GM18873 (cell line): ENCODE data around the gene ENTR1.
"Not testable (repeated sequence)": the region's sequence is repeated elsewhere in the genome, so short reads cannot be mapped to it uniquely, and the experiment has no call there.

ENCODE experiments used
- ATAC-seq: cut with Tn5 transposase; IDR thresholded peaks from one replicate; pipeline ENCODE4 v1.9.1; 2021; ENCODE audit warnings: mild to moderate bottlenecking, moderate library complexity, moderate number of reproducible peaks; ENCODE audit not compliant: unreplicated experiment, low FRiP score

ENTR1 gene

DNA sequence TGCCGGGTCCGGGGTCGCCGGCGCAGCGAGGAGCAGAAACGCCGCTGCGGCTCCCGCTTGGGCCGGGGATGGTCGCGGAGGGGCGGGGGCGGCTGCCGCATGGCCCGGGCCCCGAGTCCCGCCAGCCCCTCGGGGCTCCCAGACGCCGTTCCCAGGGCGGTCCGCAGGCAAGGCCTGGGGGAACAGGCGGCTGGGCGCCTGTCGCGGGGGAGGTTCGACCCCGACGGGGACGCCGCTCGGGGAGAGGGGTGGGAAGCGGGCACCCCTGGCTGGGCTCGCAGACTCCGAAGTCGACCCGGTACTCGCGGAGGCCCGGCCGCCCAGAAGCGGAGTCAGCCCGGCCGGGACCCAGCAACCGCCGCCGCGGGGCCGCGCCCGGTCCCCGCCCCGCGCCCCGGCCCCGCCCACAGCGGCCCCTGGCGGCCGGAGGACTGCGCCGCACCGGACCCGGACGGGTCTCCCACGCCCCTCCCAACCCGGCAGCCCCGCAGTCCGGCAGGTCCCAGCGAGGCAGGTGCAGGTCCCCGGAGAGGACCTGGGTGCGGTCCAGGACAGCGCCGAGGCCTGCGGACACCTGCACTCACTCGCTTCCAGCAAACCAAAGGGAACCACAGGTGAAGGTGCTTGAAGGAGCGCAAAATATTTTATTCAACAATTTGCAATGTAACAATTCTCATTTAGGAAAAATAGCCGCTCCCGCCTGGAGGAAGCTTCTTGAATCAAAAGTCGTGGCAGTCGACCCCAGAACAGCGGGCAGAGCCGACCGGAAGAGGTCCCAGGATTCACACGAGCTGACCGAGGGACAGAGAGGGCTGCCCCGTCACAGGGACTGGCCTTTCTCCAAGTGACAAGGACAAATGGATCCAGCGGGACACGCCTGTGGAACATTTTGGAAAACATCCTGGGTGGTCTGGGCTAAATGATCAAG, 29.3 kb upstream of the ENTR1 start, which contains the start of gene INPP5E:
TSS of gene INPP5E (minus strand) at position 365 of the 928 bp plus-strand sequence. CDS start 426 bp downstream, outside the sequence.
- ATAC-seq, result no peak

DNA sequence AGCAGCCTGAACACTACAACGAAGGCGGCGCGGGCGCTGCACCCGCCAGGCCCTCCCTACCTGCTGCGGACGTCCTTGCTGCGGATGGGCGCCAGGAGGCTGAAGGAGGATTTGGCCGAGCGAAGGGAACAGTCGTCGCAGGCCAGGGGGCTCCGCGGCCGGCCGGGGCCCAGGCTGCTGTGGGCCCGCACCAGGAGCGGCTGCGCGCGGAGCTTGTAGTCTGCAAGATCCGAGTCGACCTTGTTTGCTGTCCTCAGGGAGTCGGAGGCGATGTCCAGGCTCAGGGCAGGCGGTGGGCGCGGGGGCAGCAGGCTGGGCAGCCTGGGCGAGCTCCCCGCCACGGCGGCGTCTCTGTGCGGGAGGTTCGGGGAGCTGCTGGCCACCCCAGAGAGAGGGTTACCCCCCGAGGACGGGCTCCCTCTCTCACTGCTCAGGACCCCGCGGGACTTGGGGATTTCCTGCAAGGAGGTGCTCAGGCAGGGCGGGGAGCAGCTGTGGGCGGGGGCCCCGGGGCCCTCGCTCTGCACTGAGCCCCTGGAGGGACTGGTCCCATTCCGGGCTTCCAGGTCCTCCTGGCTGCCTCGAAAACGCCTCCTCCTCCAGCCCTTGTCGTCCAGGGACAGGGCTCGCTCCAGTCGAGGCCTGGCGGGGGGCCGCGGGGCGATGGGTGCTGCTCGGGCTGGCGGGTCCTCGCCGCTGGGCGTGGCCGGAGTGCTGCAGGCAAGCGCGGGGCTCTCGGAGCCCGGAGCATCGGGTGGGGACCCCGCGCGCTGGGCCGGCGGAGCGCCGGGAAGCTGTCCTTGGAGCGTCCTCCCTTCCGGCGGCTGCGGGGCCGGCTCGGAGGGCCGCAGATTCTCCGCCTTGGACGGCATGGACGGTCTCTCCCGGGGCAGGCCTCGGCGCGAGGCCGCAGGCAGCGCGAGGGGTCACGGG, 28.4 kb upstream of the ENTR1 start:
- no peak for ATAC-seq

DNA sequence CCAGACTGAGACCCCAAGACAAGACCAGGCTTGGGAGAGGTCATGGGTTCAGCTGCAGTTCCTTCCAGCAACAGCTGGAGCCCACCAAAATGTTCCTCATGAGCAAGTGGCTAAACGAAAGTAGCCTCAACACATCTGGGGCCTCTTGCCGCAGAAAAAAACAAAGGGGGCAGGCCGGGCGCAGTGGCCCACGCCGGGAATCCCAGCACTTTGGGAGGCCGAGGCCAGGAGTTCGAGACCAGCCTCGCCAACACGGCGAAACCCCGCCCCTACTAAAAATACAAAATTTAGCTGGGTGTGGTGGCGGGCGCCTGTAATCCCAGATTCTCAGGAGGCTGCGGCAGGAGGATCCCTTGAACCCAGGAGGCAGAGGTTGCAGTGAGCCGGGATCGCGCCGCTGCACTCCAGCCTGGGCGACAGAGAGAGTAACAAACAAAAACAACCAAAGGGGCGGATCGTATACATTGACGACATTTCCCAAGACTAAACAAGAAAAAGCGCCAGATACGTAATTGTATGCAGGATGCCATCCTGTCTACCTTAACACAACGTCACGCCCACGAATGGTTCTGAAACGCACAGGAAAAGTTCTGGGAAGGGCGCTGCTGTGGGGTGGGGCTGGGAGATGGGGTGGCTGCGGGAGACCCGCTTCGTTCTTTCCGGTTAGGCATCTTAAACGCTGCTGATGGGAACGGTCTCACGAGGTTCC, 27.6 kb upstream of the ENTR1 start:
- ATAC-seq, result no peak

DNA sequence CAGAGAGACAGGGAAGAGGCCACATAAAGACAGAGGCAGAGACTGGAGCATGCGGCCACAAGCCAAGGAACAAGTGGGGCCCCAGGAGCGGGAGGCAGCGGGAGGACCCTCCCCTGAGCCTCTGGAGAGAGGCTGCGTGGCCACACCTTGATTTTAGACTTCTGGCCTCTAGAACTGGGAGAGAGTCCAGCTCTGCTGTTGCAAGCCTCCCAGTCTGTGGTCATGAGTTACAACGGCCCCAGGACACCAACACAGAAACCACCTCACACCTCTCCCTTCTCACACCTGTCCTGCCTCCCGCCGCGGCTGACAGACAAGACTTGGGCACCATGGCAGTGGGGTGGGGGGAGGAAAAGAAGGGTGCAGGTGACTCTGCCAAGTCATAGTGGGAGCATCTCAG, 27.0 kb upstream of the ENTR1 start:
- ATAC-seq, result no peak

DNA sequence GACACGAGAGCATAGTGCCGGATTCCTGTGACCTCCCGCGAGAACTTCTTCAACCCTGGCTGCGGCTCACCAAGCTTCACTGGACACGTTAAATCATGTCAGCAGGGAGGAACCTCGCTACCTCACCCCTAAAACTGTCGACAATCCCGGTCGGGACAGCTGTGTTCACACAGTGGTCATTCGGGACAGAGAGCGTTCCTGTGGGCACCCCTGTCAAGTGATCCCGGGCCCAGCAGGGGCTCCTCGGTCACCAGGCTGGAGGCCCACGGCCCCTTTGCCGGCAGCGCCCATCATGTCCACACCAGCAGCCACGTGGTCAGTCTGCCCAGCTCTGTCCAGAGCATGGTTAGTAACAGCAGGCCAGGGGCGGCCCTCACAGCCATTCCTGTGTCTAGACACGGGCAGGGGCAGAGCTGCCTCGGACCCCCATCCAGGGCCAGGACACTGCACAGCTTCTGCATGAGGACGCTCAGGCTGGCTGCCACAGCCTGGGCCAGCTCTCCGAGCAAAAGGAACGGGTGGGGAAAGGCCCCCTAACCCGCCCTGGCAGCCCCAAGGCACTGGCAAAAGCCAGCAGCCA, 25.7 kb upstream of the ENTR1 start:
- ATAC-seq, result no peak

DNA sequence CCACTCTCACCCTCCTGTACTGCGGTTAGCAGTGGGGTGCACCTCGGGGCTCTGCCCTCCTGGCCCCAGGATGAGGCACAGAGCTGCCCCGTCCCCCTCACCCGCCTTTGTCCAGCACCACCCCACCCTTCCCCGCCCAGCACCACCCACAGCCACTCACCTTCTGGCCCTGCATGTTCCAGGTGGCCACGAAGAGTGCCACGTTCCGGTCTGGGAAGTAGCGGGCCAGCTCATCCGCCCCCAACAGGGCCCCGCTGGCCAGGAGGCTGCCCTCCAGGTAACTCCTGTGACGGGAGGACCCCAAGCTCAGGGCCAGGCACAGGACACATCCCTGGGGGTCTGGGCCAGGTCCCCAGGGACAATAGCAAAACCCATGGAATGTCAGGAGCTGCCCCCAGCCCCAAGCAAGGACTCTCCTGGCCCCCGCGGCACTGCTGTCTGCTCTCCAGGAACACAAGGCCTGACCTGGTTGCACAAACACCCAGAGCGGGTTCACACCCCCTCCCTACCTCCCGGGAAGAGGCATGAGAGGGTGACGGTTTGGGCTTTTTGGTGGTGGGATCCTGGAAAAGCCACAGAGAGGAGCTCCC, 24.3 kb upstream of the ENTR1 start:
- ATAC-seq, result no peak

DNA sequence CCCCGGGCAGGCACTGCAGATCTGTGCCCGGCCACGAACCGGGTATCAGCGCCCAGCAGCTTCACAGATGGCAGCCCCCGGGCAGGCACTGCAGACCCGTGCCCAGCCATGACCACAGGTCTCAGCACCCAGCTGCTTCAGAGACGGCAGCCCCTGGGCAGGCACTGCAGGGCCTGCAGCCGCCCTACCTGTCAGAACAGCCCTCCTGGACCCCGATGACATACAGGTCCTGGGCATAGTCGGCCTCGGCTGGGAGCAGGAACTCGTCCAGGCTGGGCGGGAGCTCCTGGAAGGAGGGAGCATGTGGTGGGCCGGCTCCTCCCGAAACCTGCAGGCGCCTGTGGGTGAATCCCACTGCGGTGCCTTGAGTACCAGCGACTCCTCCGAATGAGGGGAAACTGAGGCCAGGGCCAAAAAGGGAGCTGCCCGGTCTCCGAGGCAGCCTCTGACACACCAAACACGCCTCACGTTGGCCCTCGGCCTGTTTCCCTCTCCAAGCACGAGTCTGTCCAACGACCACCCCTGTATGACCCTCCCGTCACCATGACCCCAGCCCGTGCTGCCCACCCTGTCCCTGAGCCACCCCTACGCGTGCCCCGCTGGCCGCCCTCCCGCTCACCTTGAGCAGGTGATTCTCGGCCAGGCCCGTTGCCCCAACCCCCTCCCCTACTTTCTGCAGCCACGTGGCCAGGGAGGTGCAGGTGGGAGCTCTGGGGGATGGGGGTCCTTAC, 23.6 kb upstream of the ENTR1 start:
- no peak for ATAC-seq

DNA sequence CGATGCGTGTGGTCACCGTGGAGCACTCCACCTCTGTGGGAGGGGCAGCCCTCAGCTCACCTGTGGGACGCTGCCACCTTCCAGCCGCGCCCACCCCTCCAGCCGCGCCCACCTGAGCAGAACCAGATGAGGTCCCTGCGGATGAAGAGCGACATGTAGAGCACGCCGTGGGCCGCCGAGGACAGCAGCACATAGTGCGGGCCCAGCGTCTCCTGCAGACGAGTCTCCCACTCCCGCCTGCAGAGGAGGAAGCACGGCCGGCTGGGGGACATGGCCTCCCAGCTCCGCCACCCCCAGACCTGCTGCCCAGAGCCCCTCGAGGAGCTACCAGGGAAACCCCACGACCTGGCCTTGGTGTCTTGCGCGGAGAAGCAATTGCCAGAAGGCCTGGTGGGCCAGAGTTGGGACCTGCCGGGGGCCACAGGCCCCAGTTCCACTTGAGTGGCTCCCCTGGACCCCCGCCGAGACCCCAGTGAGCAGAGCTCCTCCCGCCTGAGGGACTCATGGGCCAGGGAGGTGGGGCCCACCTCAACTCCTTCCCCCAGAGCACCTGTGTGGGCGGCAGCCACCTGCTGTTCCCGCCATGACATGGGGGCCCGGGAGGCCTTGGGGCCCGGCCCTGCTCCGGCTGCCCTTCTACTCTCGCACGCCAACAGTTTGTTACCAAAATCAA, 22.8 kb upstream of the ENTR1 start:
- no peak for ATAC-seq

DNA sequence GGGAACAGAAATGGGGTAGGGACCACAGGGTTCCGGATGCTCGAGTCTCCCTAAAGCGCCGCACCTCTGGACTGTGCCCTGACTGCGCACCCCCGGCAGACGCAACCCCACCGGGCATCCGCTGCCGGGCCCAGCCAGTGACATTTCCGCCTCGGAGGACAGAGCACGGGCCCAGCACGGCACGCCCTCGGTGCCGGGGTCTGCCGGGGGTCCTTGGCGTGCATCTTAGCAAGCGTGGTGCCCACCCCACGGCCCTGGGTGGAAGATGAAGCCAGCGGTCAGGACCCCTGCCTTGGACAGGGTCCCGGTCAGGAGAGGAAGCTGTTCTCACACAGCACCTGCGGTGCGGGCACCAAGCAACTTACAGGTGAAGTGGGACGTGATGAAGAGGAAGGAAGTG, 22.2 kb upstream of the ENTR1 start:
- ATAC-seq, result no peak

DNA sequence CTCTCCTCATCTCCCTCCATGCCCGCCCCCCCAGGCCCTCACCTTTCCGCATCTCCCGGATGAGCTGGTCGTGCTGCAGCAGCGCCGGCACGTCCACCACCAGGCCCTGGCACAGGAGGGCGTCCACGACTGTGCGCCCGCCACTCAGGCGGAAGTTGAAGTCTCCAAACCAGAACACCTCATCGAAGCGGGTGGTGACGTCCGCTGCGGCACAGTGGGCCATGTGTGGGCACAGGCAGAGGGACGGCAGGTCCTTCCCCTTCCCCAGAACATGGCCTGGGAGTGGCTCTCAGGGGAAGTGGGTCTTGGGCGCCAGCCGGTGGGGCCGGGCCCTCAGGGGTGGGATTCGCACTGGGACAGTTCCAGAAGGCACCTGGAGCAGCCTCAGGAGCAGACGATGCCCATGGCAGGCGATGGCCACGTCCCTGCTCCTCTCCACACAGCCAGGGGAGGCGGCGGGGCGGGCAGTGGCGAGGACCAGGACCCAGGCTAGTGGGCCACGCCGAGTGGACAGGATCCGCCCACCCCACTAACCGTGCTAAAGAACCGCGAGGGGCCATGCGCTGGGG, 21.5 kb upstream of the ENTR1 start:
- no peak for ATAC-seq

DNA sequence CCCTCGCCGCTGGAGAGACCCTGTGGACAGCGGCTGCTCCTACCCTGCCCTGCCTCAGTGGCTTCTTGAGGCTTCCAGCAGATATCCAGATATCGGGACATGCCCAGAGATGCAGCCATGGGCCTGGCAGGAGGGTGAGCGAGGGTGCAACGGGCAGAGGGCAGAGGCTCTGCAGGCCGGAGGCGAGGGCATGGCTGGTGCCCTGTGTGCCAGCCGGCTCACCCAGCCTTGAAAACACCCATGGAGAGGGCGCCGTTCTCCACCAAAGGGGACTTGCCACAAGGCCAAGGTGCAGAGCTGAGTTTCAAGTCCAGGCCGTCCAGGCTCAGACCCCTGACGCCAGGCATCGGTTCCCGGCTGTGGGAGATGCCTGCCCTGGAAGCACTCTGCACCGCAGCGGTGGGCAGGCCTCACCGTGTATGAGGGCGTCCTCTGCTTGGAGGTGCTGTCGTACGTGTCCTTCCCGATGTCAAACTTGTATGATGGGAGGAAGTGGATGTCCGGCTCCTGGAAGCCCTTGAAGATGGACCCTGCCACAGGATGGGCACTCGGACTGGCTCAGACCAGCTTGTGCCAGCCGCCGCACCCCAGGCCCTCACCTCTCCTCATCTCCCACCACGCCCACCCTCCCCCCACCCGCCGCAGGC, 20.3 kb upstream of the ENTR1 start:
- no peak for ATAC-seq

DNA sequence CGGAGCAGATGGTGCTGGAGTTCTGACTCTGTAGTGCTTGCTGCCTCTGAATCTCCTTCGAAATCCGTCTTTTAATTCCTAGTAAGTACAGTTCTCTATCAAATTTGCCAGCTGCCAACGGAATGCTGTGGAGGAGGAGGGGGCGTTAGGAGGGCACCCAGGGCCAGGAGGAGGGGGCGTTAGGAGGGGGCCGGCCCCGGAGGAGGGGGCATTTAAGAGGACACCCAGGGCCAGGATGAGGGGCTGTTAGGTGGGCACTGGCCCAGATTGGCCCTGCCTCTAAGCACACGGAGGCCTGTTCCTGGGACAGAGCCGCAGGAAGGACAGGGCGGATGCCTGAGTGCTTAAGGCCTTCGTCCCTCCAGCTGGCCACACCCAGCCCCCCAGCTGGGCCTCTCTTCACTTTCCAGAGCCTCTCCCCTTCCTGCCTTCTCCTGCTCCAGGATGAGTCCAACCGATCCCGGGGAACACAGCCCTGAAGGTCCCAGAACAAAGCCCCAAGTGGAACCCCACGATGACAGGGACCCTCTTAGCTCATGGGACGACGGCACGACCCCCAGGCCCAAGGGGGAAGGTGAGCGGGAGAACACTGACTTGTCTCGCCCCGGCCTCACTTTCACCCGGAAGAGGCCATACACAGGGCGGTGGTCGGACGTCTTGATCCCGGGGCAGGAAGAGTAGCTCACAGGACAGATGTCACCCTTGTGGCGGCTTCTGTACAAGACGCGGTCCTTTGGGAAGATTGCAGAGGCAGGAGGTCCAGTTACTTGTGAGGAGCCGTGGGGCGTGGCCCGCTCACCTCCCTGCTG, 19.5 kb upstream of the ENTR1 start:
- ATAC-seq, result no peak

DNA sequence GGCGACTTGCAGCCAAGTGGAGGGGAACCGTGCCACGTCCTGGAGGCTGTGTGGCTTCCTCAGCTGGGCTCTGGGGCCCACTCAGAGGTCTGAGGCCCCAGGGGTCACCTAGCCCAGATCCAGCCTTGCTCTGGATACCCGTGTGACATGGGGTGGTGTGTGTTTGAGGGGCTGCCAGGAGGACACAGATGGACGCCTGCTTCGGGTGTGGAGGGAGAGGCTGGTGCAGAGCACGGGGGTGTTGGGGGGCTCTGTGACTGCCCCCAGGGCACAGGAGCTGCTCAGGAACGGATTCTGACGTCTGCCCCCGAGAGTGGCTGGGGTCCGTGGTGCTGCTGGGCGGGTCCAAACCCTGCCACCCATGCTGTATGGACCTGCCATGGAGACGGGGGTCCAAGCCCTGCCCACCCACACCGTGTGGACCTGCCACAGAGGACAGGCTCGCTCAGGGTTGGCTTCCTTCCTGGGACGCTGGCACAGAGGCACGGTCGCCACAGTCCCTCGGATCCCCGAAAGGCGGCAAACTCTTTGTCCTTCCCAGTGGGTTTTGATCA, 18.7 kb upstream of the ENTR1 start:
- no peak for ATAC-seq

DNA sequence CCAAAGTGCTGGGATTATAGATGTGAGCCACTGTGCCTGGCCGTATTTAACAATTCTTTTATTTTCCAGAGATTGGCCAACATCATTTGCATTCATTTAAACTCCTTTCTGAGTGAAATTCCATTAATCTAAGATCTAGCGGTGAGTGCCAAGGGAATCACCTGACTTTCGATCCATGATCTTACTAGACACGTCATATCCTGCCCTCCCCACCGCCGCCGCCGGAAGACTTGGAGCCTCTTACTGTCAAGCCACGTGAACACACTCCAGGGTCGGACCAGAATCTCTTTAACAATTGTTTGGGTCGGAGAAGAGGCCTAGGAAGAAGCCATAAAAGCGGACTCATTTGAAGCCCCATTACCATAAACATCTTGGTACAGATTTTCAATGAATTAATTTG, 16.4 kb upstream of the ENTR1 start:
- no peak for ATAC-seq

DNA sequence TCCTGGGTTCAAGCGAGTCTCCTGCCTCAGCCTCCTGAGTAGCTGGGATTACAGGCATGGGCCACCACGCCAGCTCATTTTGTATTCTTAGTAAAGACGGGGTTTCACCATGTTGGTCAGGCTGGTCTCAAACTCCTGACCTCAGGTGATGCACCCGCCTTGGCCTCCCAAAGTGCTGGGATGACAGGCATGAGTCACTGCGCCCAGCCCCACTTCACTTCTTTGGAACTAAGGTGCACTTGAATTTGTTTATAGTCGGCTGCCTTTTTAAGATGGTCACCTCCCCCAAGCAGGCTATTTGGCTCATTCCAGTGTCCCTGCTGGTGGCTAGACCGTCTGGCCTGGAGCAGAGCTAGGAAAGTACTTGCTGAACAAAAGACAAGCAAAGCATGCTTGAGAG, 15.0 kb upstream of the ENTR1 start:
- ATAC-seq, result not testable (repeated sequence)

DNA sequence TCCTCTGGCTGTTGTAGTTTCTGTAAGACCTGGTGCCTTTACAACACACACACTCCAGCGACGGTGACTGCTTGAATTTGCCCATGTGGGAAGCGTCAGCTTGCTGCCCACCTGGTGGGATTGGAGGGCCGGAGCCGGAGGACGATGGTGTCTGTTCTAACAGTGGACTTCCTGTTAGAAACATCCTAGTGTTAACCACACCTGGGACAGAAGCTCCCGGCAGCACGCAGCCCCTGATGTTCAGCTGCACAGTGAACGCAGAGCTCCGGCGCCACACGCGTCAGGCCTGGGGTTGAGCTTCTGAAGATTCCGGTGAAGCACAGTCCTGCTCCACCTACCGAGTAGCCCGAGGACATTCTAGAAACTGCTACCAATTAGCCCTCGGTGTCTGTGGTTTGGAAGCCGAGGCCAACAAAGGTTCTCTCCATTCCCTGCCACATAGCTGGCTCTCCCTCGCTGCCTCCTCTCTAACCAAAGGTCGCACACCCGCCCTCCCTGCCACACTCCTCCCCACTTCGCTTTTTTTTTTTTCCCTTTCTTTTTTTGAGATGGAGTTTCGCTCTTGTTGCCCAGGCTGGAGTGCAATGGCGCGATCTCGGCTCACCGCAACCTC, 14.4 kb upstream of the ENTR1 start:
- ATAC-seq, result no peak
